GM21381 (cell line): ENCODE measurements around the gene SPECC1.
"Not testable (repeated sequence)": the region's sequence is repeated elsewhere in the genome, so short reads cannot be mapped to it uniquely, and the experiment has no call there.

Experiments
- ATAC-seq: cut with Tn5 transposase; IDR thresholded peaks from one replicate; pipeline ENCODE4 v1.9.1; 2021; ENCODE audit warnings: mild to moderate bottlenecking, moderate library complexity; ENCODE audit not compliant: unreplicated experiment

The SPECC1 gene

GRCh38 chr17:20291853-20292252 lies 282.7 kb downstream of the SPECC1 start:
- ATAC-seq, result no peak

DNA sequence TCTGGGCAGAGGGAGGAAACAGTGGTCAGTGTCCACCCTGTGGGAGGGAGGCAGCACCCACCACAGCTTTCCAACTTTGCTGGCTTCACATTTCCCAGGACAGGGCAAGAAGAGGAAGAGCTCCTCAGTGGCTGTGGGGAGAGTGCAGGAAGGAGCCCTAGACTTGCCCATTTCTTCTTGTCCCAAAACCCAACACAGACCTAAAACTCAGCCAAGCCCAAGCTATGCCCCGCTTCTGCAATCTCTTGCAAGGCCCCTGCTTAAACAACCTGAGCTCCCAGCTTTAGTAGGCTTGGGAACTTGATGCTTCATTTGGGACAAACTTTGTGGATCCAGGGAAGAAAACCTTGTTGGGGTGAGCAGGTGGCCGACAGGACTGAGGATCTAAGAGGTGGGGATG lies 284.3 kb downstream of the SPECC1 start:
- ATAC-seq, result no peak

- ATAC-seq, result no peak
Measured at GRCh38 chr17:20294120-20294519, 285.0 kb downstream of the SPECC1 start.

- ATAC-seq, result no peak
Measured at GRCh38 chr17:20299013-20299412, 289.9 kb downstream of the SPECC1 start.

GRCh38 chr17:20300436-20300934 lies 291.3 kb downstream of the SPECC1 start:
- ATAC-seq, result no peak

- no peak for ATAC-seq
Measured at GRCh38 chr17:20302246-20302917, 293.2 kb downstream of the SPECC1 start.

GRCh38 chr17:20304961-20305360 lies 295.8 kb downstream of the SPECC1 start:
- ATAC-seq, result no peak

DNA sequence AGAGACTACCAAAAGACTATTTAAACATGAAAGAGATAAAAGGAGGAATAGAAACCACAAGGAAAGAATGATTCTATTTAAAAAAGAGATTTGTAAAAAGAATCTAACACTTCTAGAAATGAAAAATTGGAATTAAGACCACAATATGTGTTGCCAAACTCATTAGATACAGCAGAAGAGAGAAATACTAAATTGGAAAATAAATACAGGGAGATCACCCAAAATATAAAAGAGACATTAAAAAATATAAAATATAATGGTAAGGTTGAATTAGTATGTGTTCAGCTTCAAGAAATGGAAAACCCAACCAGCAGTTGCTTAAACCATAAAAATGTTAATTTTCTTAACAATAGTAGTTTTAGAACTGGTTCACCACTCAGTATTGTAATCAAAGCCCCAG lies 297.8 kb downstream of the SPECC1 start:
- no peak for ATAC-seq

GRCh38 chr17:20307326-20307910 lies 298.3 kb downstream of the SPECC1 start:
- ATAC-seq, result no peak

DNA sequence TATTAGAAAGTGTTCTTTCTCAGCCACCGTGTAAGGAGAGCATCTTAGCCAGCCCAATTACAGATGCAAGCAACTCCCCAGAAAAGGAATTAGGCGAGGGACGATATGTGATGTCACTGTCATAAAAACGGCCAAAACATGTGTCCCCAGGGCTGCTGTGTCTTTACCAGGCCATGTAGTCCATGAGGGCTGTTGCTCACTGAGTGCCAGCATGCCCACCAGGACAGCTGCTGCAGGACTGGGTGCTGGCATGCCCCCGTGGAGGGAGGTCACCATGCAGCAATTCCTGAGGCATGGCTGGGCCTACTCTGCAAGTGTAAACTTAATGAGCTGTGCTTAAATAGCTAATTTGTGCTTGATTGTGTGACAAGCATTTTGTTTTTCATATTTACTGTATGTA lies 301.3 kb downstream of the SPECC1 start:
- ATAC-seq, result no peak

DNA sequence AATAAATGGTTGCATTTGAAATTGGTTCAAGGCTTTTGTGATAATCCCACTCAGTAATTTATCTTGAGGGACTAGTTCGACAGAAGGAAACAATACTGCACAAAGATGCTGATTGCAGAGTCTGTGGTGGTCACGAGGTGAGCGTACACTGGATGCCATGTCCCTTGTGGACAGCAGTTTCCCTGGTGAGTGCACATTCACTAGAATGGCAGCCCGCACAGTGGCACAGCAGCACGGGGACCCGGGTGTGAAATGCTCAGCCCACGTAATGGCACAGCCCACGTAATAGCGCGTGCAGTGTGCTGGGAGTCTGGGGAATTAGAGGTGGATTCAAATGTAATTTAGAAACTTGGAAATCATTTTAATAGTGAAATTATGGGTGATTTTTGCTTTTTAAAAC lies 304.1 kb downstream of the SPECC1 start:
- ATAC-seq, result no peak

- ATAC-seq, result no peak
Measured at GRCh38 chr17:20313891-20314290, 304.7 kb downstream of the SPECC1 start.

DNA sequence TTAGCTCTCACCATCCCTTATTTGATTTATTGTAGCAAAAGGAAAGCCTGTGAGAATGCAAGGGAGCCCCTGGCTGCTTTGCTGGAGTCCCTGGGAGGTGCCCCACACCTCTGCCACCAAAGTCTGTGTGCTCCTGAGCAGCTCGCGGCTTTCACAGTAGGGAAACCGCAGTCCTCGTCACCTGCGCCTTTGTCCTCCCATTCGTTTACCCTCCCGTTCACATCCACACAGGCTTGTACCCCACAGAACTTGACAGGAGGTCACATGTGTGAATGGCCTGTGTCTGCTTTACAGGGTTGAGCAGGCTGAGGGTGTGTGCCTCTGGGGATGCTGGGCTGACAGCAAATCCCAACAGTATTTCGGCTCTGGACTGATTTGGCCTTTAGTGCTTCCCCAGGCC lies 305.7 kb downstream of the SPECC1 start:
- no peak for ATAC-seq

DNA sequence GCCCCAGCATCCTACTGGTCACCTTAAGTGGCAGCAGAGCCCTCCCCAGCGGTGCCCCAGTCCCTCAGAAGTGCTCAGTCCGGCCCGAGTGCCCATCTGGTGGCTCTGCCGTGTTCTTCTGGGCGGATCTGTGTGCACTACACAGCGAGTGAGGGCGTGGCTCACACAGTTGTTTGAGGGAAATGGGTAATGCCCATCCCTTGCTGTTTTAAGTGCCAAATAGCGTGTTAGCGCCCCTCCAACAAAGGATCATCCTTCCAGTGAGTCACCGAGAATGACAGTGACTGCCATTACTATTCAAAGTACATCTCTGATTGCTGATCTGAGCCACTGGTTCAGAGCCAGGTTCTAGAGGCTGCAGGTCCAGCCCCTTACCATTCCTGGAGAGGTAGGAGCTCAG lies 306.2 kb downstream of the SPECC1 start:
- ATAC-seq, result no peak

- ATAC-seq, result no peak
Measured at GRCh38 chr17:20315821-20316220, 306.7 kb downstream of the SPECC1 start.

DNA sequence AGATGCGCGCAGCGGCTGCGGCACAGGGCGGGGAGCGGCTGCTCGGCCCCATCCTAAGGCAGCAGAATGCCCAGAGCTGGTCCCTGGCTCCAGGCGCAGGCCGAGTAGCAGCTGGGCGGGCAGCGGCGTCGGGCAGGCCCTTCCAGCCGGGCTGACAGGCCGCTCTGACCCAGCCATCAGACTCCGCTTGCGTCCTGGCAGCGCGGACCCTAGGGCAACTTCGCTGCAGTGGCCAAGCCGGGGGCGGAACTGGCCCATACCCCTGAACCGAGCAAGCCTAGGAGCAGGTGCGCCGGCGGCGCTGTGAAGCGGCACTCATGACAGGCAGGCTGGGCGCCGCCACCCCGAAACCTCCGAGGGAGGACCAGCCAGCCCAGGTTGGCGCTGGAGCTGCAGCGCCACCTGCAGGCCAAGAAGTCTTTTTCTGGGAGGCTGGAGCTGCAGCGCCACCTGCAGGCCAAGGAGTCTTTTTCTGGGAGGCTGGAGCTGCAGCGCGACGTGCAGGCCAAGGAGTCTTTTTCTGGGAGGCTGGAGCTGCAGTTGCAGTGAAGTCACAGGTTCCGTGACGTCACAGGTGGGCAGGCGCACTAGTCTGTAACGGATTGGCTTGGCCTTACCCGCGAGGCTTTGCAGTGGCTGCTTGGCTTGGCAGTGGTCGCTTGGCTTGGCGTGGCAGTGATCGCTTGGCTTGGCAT lies 311.5 kb downstream of the SPECC1 start:
- peak; percentile 62 for ATAC-seq

DNA sequence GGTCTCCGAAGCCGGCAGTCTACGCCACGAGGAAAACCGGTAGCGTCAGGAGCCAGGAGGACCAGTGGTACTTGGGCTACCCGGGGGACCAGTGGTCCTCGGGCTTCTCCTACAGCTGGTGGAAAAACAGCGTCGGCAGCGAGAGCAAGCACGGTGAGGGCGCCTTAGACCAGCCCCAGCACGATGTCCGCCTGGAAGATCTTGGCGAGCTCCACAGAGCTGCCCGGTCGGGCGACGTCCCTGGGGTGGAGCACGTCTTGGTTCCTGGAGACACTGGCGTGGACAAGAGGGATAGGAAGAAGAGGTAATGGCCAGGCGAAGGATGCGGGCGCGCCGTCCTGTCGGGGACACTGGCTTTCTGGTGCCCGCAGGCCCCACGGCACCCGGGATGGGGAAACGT lies 312.2 kb downstream of the SPECC1 start:
- ATAC-seq, result not testable (repeated sequence)

GRCh38 chr17:20327739-20328138 lies 318.6 kb downstream of the SPECC1 start:
- not testable (repeated sequence) for ATAC-seq

GRCh38 chr17:20351405-20351804 lies 342.2 kb downstream of the SPECC1 start:
- not testable (repeated sequence) for ATAC-seq

DNA sequence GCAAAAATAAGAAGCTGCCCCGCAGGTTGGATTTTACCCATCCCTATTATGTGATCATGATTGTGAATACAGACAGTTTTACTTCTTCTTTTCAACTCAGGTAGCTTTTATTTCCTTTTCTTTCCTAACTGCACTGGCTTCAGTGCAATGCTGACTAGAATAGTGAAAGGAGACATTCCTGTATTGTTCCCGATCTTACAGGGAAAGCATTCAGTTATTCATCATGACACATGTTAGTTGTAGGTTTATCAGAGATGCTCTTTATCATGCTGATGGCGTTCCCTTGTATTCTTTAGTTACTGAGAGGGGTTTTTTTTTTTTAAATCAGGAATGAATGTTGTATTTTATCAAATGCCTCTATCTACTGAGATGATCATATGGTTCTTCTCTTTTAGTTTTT lies 343.4 kb downstream of the SPECC1 start:
- ATAC-seq, result not testable (repeated sequence)

DNA sequence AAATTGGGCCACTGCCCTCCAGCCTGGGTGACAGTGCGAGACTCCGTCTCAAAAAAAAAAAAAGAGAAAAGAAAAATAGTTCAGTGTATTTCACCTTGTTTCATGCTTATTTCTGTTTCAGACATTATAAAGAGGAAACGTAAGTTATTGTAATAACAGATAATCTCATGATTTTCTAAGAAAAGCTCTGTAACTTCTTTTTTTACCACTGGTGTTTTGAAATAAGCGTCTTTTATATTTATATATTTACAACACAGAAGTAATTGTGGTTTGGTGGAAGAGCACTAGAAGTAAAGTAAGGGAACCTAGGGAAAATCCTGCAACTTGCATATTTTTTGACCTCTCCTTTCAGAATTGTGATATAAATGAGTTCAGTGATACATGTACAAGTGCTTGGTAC lies 354.7 kb downstream of the SPECC1 start:
- ATAC-seq, result not testable (repeated sequence)
